GM21528 (cell line): ENCODE data around the gene SOCS3.

Source experiments
- ATAC-seq: cut with Tn5 transposase; IDR thresholded peaks from one replicate; pipeline ENCODE4 v1.9.1; 2021; ENCODE audit warnings: mild to moderate bottlenecking, moderate library complexity; ENCODE audit not compliant: unreplicated experiment, low FRiP score

The SOCS3 gene

DNA sequence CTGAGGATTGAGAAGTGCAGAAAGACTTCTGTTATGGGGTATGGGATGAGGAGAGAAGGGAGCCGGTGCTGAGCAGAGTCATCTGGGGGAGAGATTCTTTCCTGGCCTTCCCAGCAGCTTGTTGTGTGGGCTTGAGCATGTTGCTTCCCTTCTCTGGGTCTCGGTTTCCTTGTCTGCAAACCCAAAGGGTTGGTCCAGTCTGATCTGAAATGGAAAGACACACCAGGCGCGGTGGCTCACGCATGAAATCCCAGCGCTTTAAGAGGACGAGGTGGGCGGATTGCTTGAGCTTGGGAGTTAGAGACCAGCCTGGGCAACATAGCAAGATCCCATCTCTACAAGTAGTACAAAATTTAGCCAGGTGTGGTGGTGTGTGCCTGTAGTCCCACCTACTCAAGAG, 6.0 kb downstream of the SOCS3 start:
- ATAC-seq = no peak

- ATAC-seq = no peak
Observed at GRCh38 chr17:78351449-78352006, 8.3 kb downstream of the SOCS3 start.

GRCh38 chr17:78349891-78350642, 9.8 kb downstream of the SOCS3 start:
- ATAC-seq = no peak

DNA sequence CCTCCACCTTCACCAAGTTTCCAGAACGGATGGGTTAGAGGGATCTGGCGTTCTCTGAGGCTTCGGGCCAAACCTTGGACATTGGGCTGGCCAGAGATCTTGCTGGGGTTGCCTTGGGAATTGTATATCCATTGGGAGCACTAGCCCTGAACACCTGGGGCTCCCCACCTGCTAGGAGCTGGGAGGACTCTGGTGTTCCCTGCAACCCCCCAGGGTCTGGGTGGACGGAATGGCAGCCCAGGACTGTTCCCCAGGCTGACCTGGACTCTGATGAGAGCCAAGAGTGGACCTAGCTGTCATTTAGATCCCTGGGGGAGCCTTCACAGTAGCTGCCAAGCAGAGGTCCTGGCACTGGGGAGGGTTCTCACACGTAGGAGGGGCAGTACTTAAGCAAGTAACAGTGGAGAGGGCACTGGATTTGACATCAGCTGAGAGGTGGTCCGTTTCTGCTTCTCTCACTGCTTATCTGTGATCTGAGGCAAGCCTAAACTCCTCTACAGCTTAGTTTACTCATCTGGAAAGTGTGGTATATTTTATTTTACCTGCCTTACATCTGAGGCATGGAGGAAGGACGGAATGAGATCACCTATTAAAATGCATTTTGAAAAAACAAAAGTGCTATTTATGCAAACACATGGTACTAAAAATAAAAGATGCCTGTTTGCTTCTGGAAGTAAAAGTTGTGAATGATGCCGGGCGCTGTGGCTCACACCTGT, 11.7 kb downstream of the SOCS3 start:
- no peak for ATAC-seq

DNA sequence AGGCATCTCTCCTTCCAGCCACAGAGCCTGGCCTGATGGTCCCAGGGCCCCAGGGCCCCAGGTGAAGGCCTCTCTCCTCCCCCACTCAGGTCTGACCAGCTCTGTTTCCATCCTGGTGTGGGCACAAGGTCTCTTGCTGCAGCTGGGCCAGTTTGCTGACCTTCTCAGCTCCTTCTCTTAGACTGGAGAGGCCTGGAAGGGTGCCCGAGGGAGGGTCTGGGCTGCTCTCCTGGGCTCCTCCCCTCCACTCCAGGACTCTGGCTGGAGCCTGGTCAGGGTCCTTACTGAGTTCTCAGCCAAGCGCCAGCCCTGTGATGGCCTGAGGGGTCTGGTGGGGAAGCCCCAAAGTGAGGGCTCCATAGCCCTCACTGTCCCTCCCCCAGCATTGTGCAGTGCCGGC, 12.4 kb downstream of the SOCS3 start:
- ATAC-seq = no peak

DNA sequence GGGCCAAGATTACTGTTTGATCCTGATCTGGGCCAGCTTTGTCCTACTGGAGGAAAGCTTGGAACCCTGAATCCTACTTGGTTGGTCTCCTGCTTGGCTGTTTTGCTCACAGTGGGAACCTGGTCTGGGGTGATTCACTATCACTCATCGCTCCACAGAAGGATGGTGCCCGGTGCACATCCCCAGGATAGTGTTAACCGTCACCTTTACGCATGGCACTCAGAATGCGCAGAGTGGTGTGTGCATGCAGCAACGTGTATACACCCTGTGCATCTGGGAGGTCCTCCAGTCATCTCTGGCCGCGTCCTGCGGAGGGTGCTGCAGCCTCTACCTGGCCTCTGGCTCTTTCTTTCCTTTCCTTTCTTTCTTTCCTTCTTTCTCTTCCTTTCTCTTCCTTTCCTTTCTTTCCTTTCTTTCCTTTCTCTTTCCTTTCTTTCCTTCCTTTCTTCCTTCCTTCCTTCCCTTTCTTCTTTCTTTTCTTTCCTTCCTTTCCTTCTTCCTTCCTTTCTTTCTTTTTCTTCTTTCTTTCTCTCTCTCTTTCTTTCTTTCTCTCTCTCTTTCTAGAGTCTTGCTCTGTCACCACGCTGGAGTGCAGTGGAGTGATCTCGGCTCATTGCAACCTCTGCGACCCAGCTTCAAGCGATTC, 13.1 kb downstream of the SOCS3 start:
- ATAC-seq = no peak

GRCh38 chr17:78345791-78346494, 13.9 kb downstream of the SOCS3 start:
- no peak for ATAC-seq

- no peak for ATAC-seq
Observed at GRCh38 chr17:78345172-78345571, 14.7 kb downstream of the SOCS3 start.

- no peak for ATAC-seq
Observed at GRCh38 chr17:78344666-78345065, 15.2 kb downstream of the SOCS3 start.

DNA sequence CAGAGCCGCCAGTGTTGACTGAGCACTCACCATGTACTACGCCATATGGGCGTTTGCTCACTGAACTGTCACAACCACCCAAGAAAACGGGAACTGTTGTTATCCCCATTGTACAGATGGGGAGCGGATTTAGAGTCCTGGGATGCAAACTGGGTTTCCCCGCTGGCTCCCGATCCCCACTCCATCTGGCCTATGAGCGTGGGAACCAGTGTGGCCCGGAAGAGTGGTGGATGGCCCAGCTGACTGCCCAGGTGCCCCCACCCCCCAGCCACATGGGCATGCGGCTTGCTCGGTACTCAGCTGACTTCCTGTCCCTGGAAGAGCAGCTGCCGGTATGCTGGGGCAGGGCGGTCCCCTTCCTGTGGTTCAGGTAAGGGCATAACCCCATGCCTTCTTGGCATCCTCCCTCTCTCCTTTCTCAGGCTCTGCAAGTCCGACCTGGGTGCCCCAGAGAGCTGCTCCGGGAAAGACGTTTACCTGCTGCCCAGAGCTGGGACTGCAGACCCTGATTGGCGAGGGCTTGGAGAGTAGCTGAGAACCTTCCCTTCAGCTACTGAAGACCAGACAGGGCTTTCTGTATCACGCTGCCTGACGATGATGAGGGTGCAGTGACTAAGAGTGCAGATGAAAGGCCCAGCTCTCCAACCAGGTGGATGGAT, 16.2 kb downstream of the SOCS3 start:
- ATAC-seq = no peak

- no peak for ATAC-seq
Observed at GRCh38 chr17:78343187-78343542, 16.7 kb downstream of the SOCS3 start.

DNA sequence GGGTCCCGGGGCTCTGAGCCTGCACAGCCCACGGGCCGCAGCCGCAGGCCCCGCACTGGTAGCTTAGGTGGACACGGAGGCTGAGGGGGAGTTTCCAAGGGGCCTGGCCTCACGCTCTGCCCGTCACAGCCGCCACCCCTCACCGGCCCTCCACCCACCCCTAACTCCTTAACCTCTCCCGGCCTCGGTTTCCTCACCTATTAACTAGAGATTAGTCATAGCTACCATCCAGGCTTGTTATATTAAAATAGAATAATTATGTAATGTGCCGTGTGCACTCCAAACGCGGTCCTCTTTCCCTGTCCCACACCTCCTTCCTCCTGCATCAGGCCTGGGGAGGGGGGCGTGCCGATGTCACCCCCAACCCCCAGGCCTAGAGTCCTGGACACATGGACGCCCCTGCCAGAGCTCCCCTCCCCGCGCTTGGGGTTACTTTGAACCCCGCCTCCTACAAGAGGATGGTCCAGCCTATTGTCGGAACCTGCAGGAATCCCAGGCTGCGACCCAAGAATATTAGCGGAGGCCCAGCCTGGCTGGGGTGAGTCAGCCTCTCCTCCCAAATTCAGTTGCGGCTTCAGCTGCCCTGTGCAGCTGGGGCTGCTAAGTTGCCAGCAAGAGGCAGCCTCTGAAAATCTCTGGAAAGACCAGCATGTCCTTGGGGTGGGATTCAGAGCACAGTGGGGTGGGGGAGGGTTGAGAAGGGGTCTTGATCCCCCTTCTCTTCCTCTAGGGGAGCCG, 17.3 kb downstream of the SOCS3 start:
- ATAC-seq = no peak

GRCh38 chr17:78341559-78342448, 18.1 kb downstream of the SOCS3 start:
- no peak for ATAC-seq

DNA sequence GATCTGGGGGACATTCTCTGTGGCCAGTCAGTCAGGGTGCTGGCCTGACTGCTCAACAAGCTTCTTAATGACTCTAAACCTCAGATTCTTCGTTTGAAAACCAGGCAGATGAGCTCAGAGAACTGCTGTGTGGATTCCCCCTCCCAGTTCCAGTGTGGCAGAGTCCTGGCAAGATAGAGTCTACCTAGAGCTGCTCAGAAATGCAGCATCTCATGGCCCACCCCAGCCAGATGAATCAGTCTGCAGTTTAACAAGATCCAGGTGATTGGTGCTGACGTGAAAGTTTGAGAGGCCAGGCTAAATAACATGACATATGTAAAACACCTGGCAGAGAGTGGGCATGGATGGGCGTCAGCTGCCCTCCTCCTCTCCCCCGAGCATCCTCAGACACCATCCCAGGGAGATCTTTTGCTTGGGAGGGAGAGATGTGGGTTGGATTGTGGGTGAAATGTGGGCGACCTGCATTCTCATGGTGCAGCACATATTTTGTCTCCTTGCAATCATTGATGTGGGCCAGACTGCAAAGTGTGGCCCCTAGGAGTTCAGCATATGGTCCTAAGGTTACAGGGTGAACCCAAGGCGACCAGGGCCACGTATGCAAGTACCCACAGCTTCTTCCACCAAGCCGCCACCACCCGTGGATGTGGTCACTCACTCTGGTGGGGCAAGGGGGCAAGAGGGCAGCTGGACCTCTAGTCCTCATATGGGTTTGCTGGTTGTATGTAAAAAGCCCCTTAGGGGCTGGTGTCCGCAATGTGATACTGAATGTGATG, 19.5 kb downstream of the SOCS3 start:
- ATAC-seq = no peak

- no peak for ATAC-seq
Observed at GRCh38 chr17:78338486-78339259, 21.2 kb downstream of the SOCS3 start.

DNA sequence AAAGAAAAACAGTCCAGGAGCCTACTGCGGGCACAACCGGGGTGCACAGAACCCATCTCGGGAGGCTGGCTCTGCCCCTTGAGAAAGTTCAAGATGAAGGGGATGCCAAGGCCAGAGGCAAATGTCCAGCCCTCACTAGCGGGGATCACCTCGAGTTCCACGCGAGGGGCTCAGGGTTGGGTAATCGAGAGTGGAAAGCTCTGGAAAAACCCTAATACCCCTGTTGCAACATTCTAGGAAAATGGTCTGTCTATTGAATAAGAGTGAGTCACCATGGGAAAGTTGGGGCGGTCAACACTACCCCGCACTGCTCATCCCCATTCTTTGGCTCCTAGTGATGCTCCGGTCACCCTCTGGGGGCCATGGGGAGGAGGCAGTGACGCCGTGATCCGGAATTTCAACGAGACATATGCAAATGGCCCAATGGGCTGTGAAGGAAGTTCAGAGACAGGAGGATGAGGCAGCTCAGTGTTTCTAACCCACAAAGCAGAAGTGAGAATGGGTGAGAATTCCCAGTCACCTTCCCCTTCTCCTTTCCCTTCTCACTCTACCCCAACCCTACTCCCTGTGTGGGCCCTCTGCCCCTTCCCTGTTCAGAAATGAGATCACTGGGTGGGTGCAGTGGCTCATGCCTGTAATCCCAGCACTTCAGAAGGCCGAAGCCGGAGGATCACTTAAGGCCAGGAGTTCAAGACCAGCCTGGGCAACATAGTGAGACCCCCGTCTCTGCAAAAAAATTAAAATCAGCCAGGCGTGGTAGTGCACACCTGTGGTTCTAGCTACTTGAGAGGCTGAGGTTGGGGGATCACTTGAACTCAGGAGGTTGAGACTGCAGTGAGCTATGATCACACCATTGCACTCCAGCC, 22.4 kb downstream of the SOCS3 start:
- peak; percentile 55 for ATAC-seq
